ENCODE results near the gene TOMM7.
"Not testable (repeated sequence)": the region's sequence is repeated elsewhere in the genome, so short reads cannot be mapped to it uniquely, and the experiment has no call there.

The TOMM7 gene

GRCh38 chr7:22782616-22783232 is 39.9 kb downstream of the TOMM7 start:
- no peaks in the 10 kb centered on the region for H3K36me3 ChIP-seq (ENCODE audit: insufficient read depth, low read length)
- WGBS, result 73% methylated on average over 7 of the region's 7 CpGs
- H3K9me3 ChIP-seq (ENCODE audit: insufficient read depth, low read depth, low read length), result no peaks in the 10 kb centered on the region
- H3K27ac ChIP-seq (ENCODE audit: low read depth, low read length), result no peak overlapping the region
- H3K27me3 ChIP-seq (ENCODE audit: insufficient read depth, low read length), result no peaks in the 10 kb centered on the region
- no peak overlapping the region for H3K9ac ChIP-seq (ENCODE audit: low read depth, low read length)
- H3K4me3 ChIP-seq (ENCODE audit: low read length), result no peak overlapping the region
- H3K4me1 ChIP-seq (ENCODE audit: insufficient read depth, low read length), result no peaks in the 10 kb centered on the region

DNA sequence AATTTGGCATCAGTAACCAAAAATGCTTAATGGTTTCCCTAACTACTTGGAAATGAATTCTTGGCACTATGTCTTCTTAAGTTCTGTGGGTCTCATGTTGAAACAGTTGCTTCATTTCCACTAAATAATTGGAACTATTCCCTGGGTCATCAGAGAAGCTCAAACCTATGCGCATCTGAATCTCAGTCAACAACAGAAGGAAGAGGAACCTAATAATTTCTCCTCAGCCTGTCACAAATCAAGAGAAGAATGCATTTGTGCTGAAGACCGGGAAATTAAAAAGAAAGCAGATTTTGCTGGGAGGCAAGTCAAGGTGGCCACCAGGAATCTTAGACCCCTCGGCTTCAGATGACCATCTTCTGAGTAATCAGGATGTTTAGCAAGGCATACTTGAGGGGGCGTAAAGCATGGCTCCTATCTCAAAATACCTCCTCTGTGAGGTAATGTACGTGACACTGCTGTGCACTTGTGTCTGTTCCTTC is 41.4 kb downstream of the TOMM7 start:
- no peaks in the 10 kb centered on the region for H3K4me1 ChIP-seq (ENCODE audit: insufficient read depth, low read length)
- no peaks in the 10 kb centered on the region for H3K9me3 ChIP-seq (ENCODE audit: insufficient read depth, low read depth, low read length)
- H3K36me3 ChIP-seq (ENCODE audit: insufficient read depth, low read length), result no peaks in the 10 kb centered on the region
- H3K27me3 ChIP-seq (ENCODE audit: insufficient read depth, low read length), result no peaks in the 10 kb centered on the region
- no peak overlapping the region for H3K27ac ChIP-seq (ENCODE audit: low read depth, low read length)
- H3K9ac ChIP-seq (ENCODE audit: low read depth, low read length), result no peak overlapping the region
- WGBS, result 79% methylated on average over 5 of the region's 5 CpGs
- no peak overlapping the region for H3K4me3 ChIP-seq (ENCODE audit: low read length)

GRCh38 chr7:22779730-22780323 is 42.8 kb downstream of the TOMM7 start:
- 83% methylated on average over 4 of the region's 4 CpGs for WGBS
- H3K4me1 ChIP-seq (ENCODE audit: insufficient read depth, low read length); H3K4me3 ChIP-seq (ENCODE audit: low read length); H3K27ac ChIP-seq (ENCODE audit: low read depth, low read length); H3K36me3 ChIP-seq (ENCODE audit: insufficient read depth, low read length); H3K27me3 ChIP-seq (ENCODE audit: insufficient read depth, low read length); H3K9me3 ChIP-seq (ENCODE audit: insufficient read depth, low read depth, low read length); H3K9ac ChIP-seq (ENCODE audit: low read depth, low read length): not testable (repeated sequence)

GRCh38 chr7:22776964-22777363 is 45.7 kb downstream of the TOMM7 start:
- no peaks in the 10 kb centered on the region for H3K27me3 ChIP-seq (ENCODE audit: insufficient read depth, low read length)
- H3K4me3 ChIP-seq (ENCODE audit: low read length), result no peak overlapping the region
- no peak overlapping the region for H3K27ac ChIP-seq (ENCODE audit: low read depth, low read length)
- H3K9ac ChIP-seq (ENCODE audit: low read depth, low read length), result no peak overlapping the region
- H3K4me1 ChIP-seq (ENCODE audit: insufficient read depth, low read length), result no peaks in the 10 kb centered on the region
- no peaks in the 10 kb centered on the region for H3K9me3 ChIP-seq (ENCODE audit: insufficient read depth, low read depth, low read length)
- H3K36me3 ChIP-seq (ENCODE audit: insufficient read depth, low read length), result no peaks in the 10 kb centered on the region
- 94% methylated on average over 4 of the region's 4 CpGs for WGBS

DNA sequence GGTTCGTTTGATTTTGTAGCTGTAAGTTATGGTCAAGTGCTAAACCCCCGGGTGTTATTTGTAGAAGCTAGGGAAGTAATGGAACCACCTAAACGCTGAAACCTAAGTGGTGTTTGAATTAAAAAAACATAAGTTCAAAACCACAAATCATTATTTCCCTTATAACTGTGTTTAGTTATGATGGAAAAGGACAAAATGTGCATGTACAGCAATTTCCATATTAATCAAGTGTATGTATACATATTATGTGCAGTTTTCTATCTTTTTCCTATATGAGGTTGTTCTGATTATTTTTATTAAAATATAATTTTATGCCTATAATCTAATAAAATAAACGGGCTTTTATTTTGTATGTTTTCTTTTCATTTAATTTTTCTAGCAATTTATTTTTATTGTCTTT is 49.8 kb downstream of the TOMM7 start:
- Histone ChIP-seq H3K9me3 (ENCODE audit: insufficient read depth, low read depth, low read length) (no peaks in the 10 kb centered on the region), H3K4me3 (ENCODE audit: low read length) (no peak overlapping the region), H3K9ac (ENCODE audit: low read depth, low read length) (no peak overlapping the region), H3K4me1 (ENCODE audit: insufficient read depth, low read length) (no peaks in the 10 kb centered on the region), H3K36me3 (ENCODE audit: insufficient read depth, low read length) (no peaks in the 10 kb centered on the region), H3K27me3 (ENCODE audit: insufficient read depth, low read length) (no peaks in the 10 kb centered on the region), H3K27ac (ENCODE audit: low read depth, low read length) (no peak overlapping the region)
- 88% methylated on average over 2 of the region's 4 CpGs for WGBS

- Histone ChIP-seq H3K36me3 (ENCODE audit: insufficient read depth, low read length) (no peaks in the 10 kb centered on the region), H3K9me3 (ENCODE audit: insufficient read depth, low read depth, low read length) (no peaks in the 10 kb centered on the region), H3K4me3 (ENCODE audit: low read length) (no peak overlapping the region), H3K27ac (ENCODE audit: low read depth, low read length) (no peak overlapping the region), H3K4me1 (ENCODE audit: insufficient read depth, low read length) (no peaks in the 10 kb centered on the region), H3K27me3 (ENCODE audit: insufficient read depth, low read length) (no peaks in the 10 kb centered on the region), H3K9ac (ENCODE audit: low read depth, low read length) (no peak overlapping the region)
- WGBS, result 88% methylated on average over 4 of the region's 4 CpGs
Measured at GRCh38 chr7:22771872-22772228, 50.8 kb downstream of the TOMM7 start.

GRCh38 chr7:22771194-22771871 is 51.3 kb downstream of the TOMM7 start:
- no peaks in the 10 kb centered on the region for H3K9me3 ChIP-seq (ENCODE audit: insufficient read depth, low read depth, low read length)

DNA sequence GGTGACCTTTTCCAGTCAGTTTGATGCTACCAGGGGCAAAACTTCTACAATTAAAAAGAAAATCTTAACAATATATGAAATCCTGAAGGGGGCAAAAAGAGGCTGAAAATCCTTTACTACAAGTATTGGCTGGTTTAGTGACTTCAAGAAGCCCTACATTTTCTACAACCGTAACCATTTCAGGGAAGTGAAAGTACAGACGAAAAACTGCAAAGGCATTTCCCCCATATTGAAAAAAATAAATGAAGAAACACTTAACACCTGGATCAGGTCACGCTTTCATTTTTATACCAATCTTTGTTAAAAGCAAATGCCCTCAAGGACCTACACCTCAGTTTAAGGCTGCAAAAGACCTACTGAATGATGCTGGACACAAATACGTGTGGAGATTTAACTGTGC is 57.0 kb downstream of the TOMM7 start:
- Histone ChIP-seq H3K4me3 (ENCODE audit: low read length) (no peak overlapping the region), H3K9ac (ENCODE audit: low read depth, low read length) (no peak overlapping the region), H3K27me3 (ENCODE audit: insufficient read depth, low read length) (no peaks in the 10 kb centered on the region), H3K4me1 (ENCODE audit: insufficient read depth, low read length) (no peaks in the 10 kb centered on the region), H3K27ac (ENCODE audit: low read depth, low read length) (no peak overlapping the region), H3K9me3 (ENCODE audit: insufficient read depth, low read depth, low read length) (0 out of 2 replicates have a peak, but pooled peaks cover 2% of the 10 kb centered on the region), H3K36me3 (ENCODE audit: insufficient read depth, low read length) (no peaks in the 10 kb centered on the region)
- 83% methylated on average over 4 of the region's 4 CpGs for WGBS

More at GRCh38 chr7:22771194-22771871, 51.3 kb downstream of the TOMM7 start:
- no peaks in the 10 kb centered on the region for H3K36me3 ChIP-seq (ENCODE audit: insufficient read depth, low read length)
- no peaks in the 10 kb centered on the region for H3K27me3 ChIP-seq (ENCODE audit: insufficient read depth, low read length)
- H3K4me3 ChIP-seq (ENCODE audit: low read length), result no peak overlapping the region
- no peaks in the 10 kb centered on the region for H3K4me1 ChIP-seq (ENCODE audit: insufficient read depth, low read length)
- 100% methylated on average over 1 of the region's 1 CpG for WGBS
- H3K9ac ChIP-seq (ENCODE audit: low read depth, low read length), result no peak overlapping the region
- no peak overlapping the region for H3K27ac ChIP-seq (ENCODE audit: low read depth, low read length)
